DND-41 (cell line): Measurements from ENCODE around the gene EDC3.

Source experiments
- CTCF ChIP-seq: IDR thresholded peaks from 2 replicates; pipeline ENCODE4 v1.5.1; 2012; ENCODE audit warnings: borderline replicate concordance, low read length, moderate library complexity, mild to moderate bottlenecking; ENCODE audit not compliant: poor library complexity, severe bottlenecking; ENCODE audit errors: extremely low read depth
- EZH2 ChIP-seq: IDR thresholded peaks from 3 replicates; pipeline ENCODE4 v1.6.1; 2012; ENCODE audit warnings: borderline replicate concordance, low read depth, mild to moderate bottlenecking, moderate library complexity, low read length, inconsistent platforms; ENCODE audit not compliant: severe bottlenecking

DNA sequence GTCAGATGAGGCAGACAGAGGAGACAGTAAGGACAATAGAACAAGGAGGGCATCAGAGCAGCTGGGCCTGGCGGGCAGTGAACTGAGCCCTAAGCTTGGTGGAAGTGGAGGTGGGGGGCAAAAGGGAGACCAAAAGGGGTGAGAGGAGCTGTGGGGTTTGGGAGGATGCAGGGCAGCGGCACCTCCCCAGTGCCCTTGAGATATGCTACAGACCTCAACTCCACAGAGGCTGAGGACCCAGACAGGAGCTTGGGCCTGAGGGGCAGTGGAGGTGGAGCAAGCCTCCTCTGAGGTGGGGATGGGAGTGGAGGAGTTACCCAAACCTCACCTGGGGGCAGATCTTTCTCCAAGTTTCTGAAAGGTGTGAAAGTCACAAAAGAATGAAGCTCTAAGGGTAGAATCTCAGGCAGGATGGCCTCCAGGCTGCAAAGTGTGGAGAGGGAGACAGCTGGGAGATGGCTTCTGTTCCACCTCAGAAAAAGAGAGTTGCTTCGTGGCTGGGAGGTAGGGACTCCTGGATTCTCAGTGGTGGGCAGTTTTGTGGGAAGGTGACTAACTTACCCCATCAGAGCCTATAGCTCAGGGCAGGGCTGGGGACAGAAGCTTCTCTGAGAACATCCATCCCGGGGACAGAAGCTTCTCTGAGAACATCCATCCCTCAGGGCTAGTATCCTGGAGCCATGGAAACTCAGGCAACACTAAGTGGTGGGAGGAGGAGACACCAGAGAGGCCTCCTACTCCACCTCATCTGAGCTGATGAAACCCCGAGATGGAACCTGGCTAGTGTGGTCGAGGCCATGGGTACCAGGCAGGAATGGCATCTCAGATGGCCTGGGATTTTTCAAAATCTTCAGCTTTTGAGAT lies 82.5 kb downstream of the EDC3 start:
- no peak for TF ChIP-seq CTCF
- no peak for TF ChIP-seq EZH2
